ENCODE measurements around the gene DMRTB1.

The DMRTB1 gene

GRCh38 chr1:53476579-53476978 is 17.4 kb downstream of the DMRTB1 start:
- H3K36me3 ChIP-seq (ENCODE audit: control insufficient read depth, insufficient read depth, low read length), result no peaks in the 10 kb centered on the region
- H3K4me1 ChIP-seq (ENCODE audit: control insufficient read depth, insufficient read depth, low read length, poor library complexity, severe bottlenecking), result no peaks in the 10 kb centered on the region
- 89 to 95% methylated on average over 7 to 8 of the region's 8 CpGs for WGBS, 2 experiments (ENCODE audit: insufficient coverage in 2 of 2)
- no peak overlapping the region for H3K27ac ChIP-seq (ENCODE audit: low read depth, low read length, severe bottlenecking)
- no peaks in the 10 kb centered on the region for H3K9me3 ChIP-seq (ENCODE audit: control insufficient read depth, low read length)
- no peak overlapping the region for H3K4me3 ChIP-seq (ENCODE audit: extremely low read depth, insufficient read depth, low read length, poor library complexity, severe bottlenecking)

GRCh38 chr1:53477651-53478501 is 18.7 kb downstream of the DMRTB1 start:
- WGBS, 2 experiments (ENCODE audit: insufficient coverage in 2 of 2), result 89 to 94% methylated on average over 9 to 11 of the region's 12 CpGs
- H3K4me3 ChIP-seq (ENCODE audit: extremely low read depth, insufficient read depth, low read length, poor library complexity, severe bottlenecking), result no peak overlapping the region
- no peaks in the 10 kb centered on the region for H3K9me3 ChIP-seq (ENCODE audit: control insufficient read depth, low read length)
- H3K27ac ChIP-seq (ENCODE audit: low read depth, low read length, severe bottlenecking), result no peak overlapping the region
- H3K4me1 ChIP-seq (ENCODE audit: control insufficient read depth, insufficient read depth, low read length, poor library complexity, severe bottlenecking), result no peaks in the 10 kb centered on the region
- H3K36me3 ChIP-seq (ENCODE audit: control insufficient read depth, insufficient read depth, low read length), result no peaks in the 10 kb centered on the region

GRCh38 chr1:53478502-53478818 is 19.3 kb downstream of the DMRTB1 start:
- no peaks in the 10 kb centered on the region for H3K36me3 ChIP-seq (ENCODE audit: control insufficient read depth, insufficient read depth, low read length)
- H3K4me3 ChIP-seq (ENCODE audit: extremely low read depth, insufficient read depth, low read length, poor library complexity, severe bottlenecking), result no peak overlapping the region
- WGBS, 2 experiments (ENCODE audit: insufficient coverage in 2 of 2), result 88 to 100% methylated on average over 1 of the region's 2 CpGs
- no peaks in the 10 kb centered on the region for H3K9me3 ChIP-seq (ENCODE audit: control insufficient read depth, low read length)
- no peaks in the 10 kb centered on the region for H3K4me1 ChIP-seq (ENCODE audit: control insufficient read depth, insufficient read depth, low read length, poor library complexity, severe bottlenecking)
- H3K27ac ChIP-seq (ENCODE audit: low read depth, low read length, severe bottlenecking), result no peak overlapping the region

GRCh38 chr1:53480678-53481077 is 21.5 kb downstream of the DMRTB1 start:
- 97 to 98% methylated on average over 5 to 6 of the region's 11 CpGs for WGBS, 2 experiments (ENCODE audit: insufficient coverage in 2 of 2)
- no peaks in the 10 kb centered on the region for H3K4me1 ChIP-seq (ENCODE audit: control insufficient read depth, insufficient read depth, low read length, poor library complexity, severe bottlenecking)
- H3K4me3 ChIP-seq (ENCODE audit: extremely low read depth, insufficient read depth, low read length, poor library complexity, severe bottlenecking), result no peak overlapping the region
- H3K27ac ChIP-seq (ENCODE audit: low read depth, low read length, severe bottlenecking), result no peak overlapping the region
- H3K36me3 ChIP-seq (ENCODE audit: control insufficient read depth, insufficient read depth, low read length), result no peaks in the 10 kb centered on the region
- H3K9me3 ChIP-seq (ENCODE audit: control insufficient read depth, low read length), result no peaks in the 10 kb centered on the region

GRCh38 chr1:53481456-53481855 is 22.3 kb downstream of the DMRTB1 start:
- H3K36me3 ChIP-seq (ENCODE audit: control insufficient read depth, insufficient read depth, low read length), result no peaks in the 10 kb centered on the region
- no peaks in the 10 kb centered on the region for H3K4me1 ChIP-seq (ENCODE audit: control insufficient read depth, insufficient read depth, low read length, poor library complexity, severe bottlenecking)
- no peak overlapping the region for H3K27ac ChIP-seq (ENCODE audit: low read depth, low read length, severe bottlenecking)
- no peak overlapping the region for H3K4me3 ChIP-seq (ENCODE audit: extremely low read depth, insufficient read depth, low read length, poor library complexity, severe bottlenecking)
- no peaks in the 10 kb centered on the region for H3K9me3 ChIP-seq (ENCODE audit: control insufficient read depth, low read length)
- WGBS, 2 experiments (ENCODE audit: insufficient coverage in 2 of 2), result 92 to 95% methylated on average over 4 of the region's 7 CpGs

- 89 to 94% methylated on average over 11 to 14 of the region's 14 CpGs for WGBS, 2 experiments (ENCODE audit: insufficient coverage in 2 of 2)
- no peaks in the 10 kb centered on the region for H3K4me1 ChIP-seq (ENCODE audit: control insufficient read depth, insufficient read depth, low read length, poor library complexity, severe bottlenecking)
- no peak overlapping the region for H3K4me3 ChIP-seq (ENCODE audit: extremely low read depth, insufficient read depth, low read length, poor library complexity, severe bottlenecking)
- no peaks in the 10 kb centered on the region for H3K36me3 ChIP-seq (ENCODE audit: control insufficient read depth, insufficient read depth, low read length)
- no peaks in the 10 kb centered on the region for H3K9me3 ChIP-seq (ENCODE audit: control insufficient read depth, low read length)
- no peak overlapping the region for H3K27ac ChIP-seq (ENCODE audit: low read depth, low read length, severe bottlenecking)
Observed at GRCh38 chr1:53482441-53483153, 23.4 kb downstream of the DMRTB1 start.

GRCh38 chr1:53483170-53483569 is 24.0 kb downstream of the DMRTB1 start:
- 85 to 86% methylated on average over 8 to 9 of the region's 9 CpGs for WGBS, 2 experiments (ENCODE audit: insufficient coverage in 2 of 2)
- Histone ChIP-seq H3K9me3 (ENCODE audit: control insufficient read depth, low read length) (no peaks in the 10 kb centered on the region), H3K4me1 (ENCODE audit: control insufficient read depth, insufficient read depth, low read length, poor library complexity, severe bottlenecking) (no peaks in the 10 kb centered on the region), H3K36me3 (ENCODE audit: control insufficient read depth, insufficient read depth, low read length) (no peaks in the 10 kb centered on the region), H3K27ac (ENCODE audit: low read depth, low read length, severe bottlenecking) (no peak overlapping the region), H3K4me3 (ENCODE audit: extremely low read depth, insufficient read depth, low read length, poor library complexity, severe bottlenecking) (no peak overlapping the region)

GRCh38 chr1:53483656-53484055 is 24.5 kb downstream of the DMRTB1 start:
- no peak overlapping the region for H3K27ac ChIP-seq (ENCODE audit: low read depth, low read length, severe bottlenecking)
- H3K4me1 ChIP-seq (ENCODE audit: control insufficient read depth, insufficient read depth, low read length, poor library complexity, severe bottlenecking), result no peaks in the 10 kb centered on the region
- WGBS, 2 experiments (ENCODE audit: insufficient coverage in 2 of 2), result 70 to 75% methylated on average over 2 of the region's 4 CpGs
- H3K36me3 ChIP-seq (ENCODE audit: control insufficient read depth, insufficient read depth, low read length), result no peaks in the 10 kb centered on the region
- no peaks in the 10 kb centered on the region for H3K9me3 ChIP-seq (ENCODE audit: control insufficient read depth, low read length)
- H3K4me3 ChIP-seq (ENCODE audit: extremely low read depth, insufficient read depth, low read length, poor library complexity, severe bottlenecking), result no peak overlapping the region

- Histone ChIP-seq H3K4me1 (ENCODE audit: control insufficient read depth, insufficient read depth, low read length, poor library complexity, severe bottlenecking) (no peaks in the 10 kb centered on the region), H3K4me3 (ENCODE audit: extremely low read depth, insufficient read depth, low read length, poor library complexity, severe bottlenecking) (no peak overlapping the region), H3K9me3 (ENCODE audit: control insufficient read depth, low read length) (no peaks in the 10 kb centered on the region), H3K36me3 (ENCODE audit: control insufficient read depth, insufficient read depth, low read length) (no peaks in the 10 kb centered on the region), H3K27ac (ENCODE audit: low read depth, low read length, severe bottlenecking) (no peak overlapping the region)
- 91 to 93% methylated on average over 15 to 17 of the region's 19 CpGs for WGBS, 2 experiments (ENCODE audit: insufficient coverage in 2 of 2)
Observed at GRCh38 chr1:53484705-53485477, 25.7 kb downstream of the DMRTB1 start.

- H3K4me3 ChIP-seq (ENCODE audit: extremely low read depth, insufficient read depth, low read length, poor library complexity, severe bottlenecking), result no peak overlapping the region
- no peak overlapping the region for H3K27ac ChIP-seq (ENCODE audit: low read depth, low read length, severe bottlenecking)
- WGBS, 2 experiments (ENCODE audit: insufficient coverage in 2 of 2), result 29 to 43% methylated on average over 19 to 24 of the region's 27 CpGs
- H3K9me3 ChIP-seq (ENCODE audit: control insufficient read depth, low read length), result no peaks in the 10 kb centered on the region
- no peaks in the 10 kb centered on the region for H3K4me1 ChIP-seq (ENCODE audit: control insufficient read depth, insufficient read depth, low read length, poor library complexity, severe bottlenecking)
- no peaks in the 10 kb centered on the region for H3K36me3 ChIP-seq (ENCODE audit: control insufficient read depth, insufficient read depth, low read length)
Observed at GRCh38 chr1:53485478-53486394, 26.5 kb downstream of the DMRTB1 start.

Measured in mesodermal cell (in vitro differentiated cells).